HepG2 (cell line): Measurements from ENCODE around the gene LDAH. TPM values are rescaled to one million over a fixed set of nuclear protein-coding genes. Genes with fewer than 3 reads are reported as not detected.
A peak's percentile ranks its signal among the peaks of the same experiment; 100 is the strongest.

Experiments used
- ATAD3A ChIP-seq: sonication (generic); formaldehyde crosslinking; IDR thresholded peaks from 2 replicates; pipeline ENCODE4 v1.4.0; 2020; ENCODE audit warnings: missing genetic modification reagents
- CCDC6 ChIP-seq: sonication (generic); formaldehyde crosslinking; IDR thresholded peaks from 2 replicates; pipeline ENCODE4 v1.8.1; 2022; ENCODE audit warnings: mild to moderate bottlenecking, missing genetic modification reagents, moderate library complexity
- DR1 ChIP-seq: sonication (generic); formaldehyde crosslinking; IDR thresholded peaks from 2 replicates; pipeline ENCODE4 v1.8.0; 2021; ENCODE audit warnings: mild to moderate bottlenecking, missing genetic modification reagents, inconsistent platforms
- HNF4G ChIP-seq, 2 experiments: sonication (generic) in 1 of 2; formaldehyde crosslinking in 1 of 2; IDR thresholded peaks; 2 replicates each; pipeline versions ENCODE4 v1.4.0 to v1.6.1; 2011 to 2020; ENCODE audit warnings: borderline replicate concordance in 2 of 2, low read depth in 2 of 2, mild to moderate bottlenecking in 2 of 2, low read length in 1 of 2, missing genetic modification reagents in 1 of 2, moderate library complexity in 1 of 2
- NONO ChIP-seq, 2 experiments: fragments of 450-650 bp in 1 of 2; sonication (generic) in 1 of 2; formaldehyde crosslinking in 1 of 2; IDR thresholded peaks in 1 of 2; conservative IDR thresholded peaks in 1 of 2; 2 replicates each; pipeline versions ENCODE4 v1.6.1 to v1.8.0; 2017 to 2022; ENCODE audit warnings: mild to moderate bottlenecking in 1 of 2, missing genetic modification reagents in 1 of 2, moderate library complexity in 1 of 2
- PLRG1 ChIP-seq: fragments of 450-650 bp; conservative IDR thresholded peaks from 2 replicates; pipeline ENCODE4 v1.6.1; 2016
- RBM22 ChIP-seq: fragments of 200-400 bp; formaldehyde crosslinking; optimal IDR thresholded peaks from 2 replicates; pipeline ENCODE3; 2017; ENCODE audit warnings: mild to moderate bottlenecking, low read length, moderate library complexity
- SRSF4 ChIP-seq: fragments of 200-400 bp; formaldehyde crosslinking; IDR thresholded peaks from one replicate; pipeline ENCODE4 v1.6.1; 2018; ENCODE audit warnings: mild to moderate bottlenecking, low read depth, low read length, moderate library complexity; ENCODE audit not compliant: poor library complexity, severe bottlenecking
- TEAD3 ChIP-seq: optimal IDR thresholded peaks from 2 replicates; pipeline ENCODE3; 2016; ENCODE audit warnings: borderline replicate concordance
- ZBTB40 ChIP-seq, 2 experiments: fragments of 450-650 bp in 1 of 2; sonication (generic) in 1 of 2; formaldehyde crosslinking in 1 of 2; IDR thresholded peaks; 2 replicates each; pipeline versions ENCODE4 v1.6.1 to v1.8.0; 2016 to 2022; ENCODE audit warnings: antibody characterized with exemption in 1 of 2, mild to moderate bottlenecking in 1 of 2, missing genetic modification reagents in 1 of 2
- ZBTB42 ChIP-seq: sonication (generic); formaldehyde crosslinking; IDR thresholded peaks from 2 replicates; pipeline ENCODE4 v1.5.0; 2020; ENCODE audit warnings: mild to moderate bottlenecking, missing genetic modification reagents
- ZFX ChIP-seq: sonication (generic); formaldehyde crosslinking; IDR thresholded peaks from 2 replicates; pipeline ENCODE4 v1.4.0; 2020; ENCODE audit warnings: mild to moderate bottlenecking, low read depth, missing genetic modification reagents, moderate library complexity
- ZNF75D ChIP-seq: sonication (generic); formaldehyde crosslinking; IDR thresholded peaks from 2 replicates; pipeline ENCODE4 v1.8.1; 2023; ENCODE audit warnings: missing genetic modification reagents, mild to moderate bottlenecking, borderline replicate concordance
- polyA plus RNA-seq, 8 experiments: library from polyadenylated mRNA; depleted of rRNA in 3 of 8; stranded (reverse) in 7 of 8; unstranded in 1 of 8; fragments of >200 nt; fragmentation: Illumina TruSeq in 4 of 8; extraction: Trizol in 4 of 8; gene quantifications; 2 replicates each; pipeline versions ENCODE4 v1.2.1 to v1.2.3, GENCODE V29; 2011 to 2016; ENCODE audit warnings: low read depth in 4 of 8, missing spikeins in 1 of 8, mixed read lengths in 1 of 8; ENCODE audit not compliant: insufficient read depth in 1 of 8
- total RNA-seq, 5 experiments: library from RNA; depleted of rRNA; stranded (reverse); fragments of >200 nt; fragmentation: Illumina TruSeq; extraction: Trizol; gene quantifications; 2 replicates each; pipeline ENCODE4 v1.2.3, GENCODE V29; 2016; ENCODE audit warnings: low read depth in 1 of 5
- TF ChIP-seq, protein P1 (sequence below): sonication (generic); formaldehyde crosslinking; IDR thresholded peaks from 2 replicates; pipeline ENCODE4 v1.4.0; 2020; ENCODE audit warnings: mild to moderate bottlenecking, missing genetic modification reagents

Gene LDAH
- total and polyA plus RNA-seq, 2 of the 13 experiments (the other 11 are each of a cell fraction or from before 2014, with no cell fraction given): 28.8 to 46.2 TPM

- TF ChIP-seq HNF4G (IDR thresholded peaks at IDR 0.05; ENCODE audit: borderline replicate concordance, low read depth, low read length): peak; percentile 96
- peak; percentile 87 for TF ChIP-seq HNF4G (CRISPR knock-in tag; IDR thresholded peaks at IDR 0.05; ENCODE audit: borderline replicate concordance, low read depth)
- no peak for TF ChIP-seq DR1 (CRISPR knock-in tag)
- TF ChIP-seq ATAD3A: no peak
- peak; percentile 81 for TF ChIP-seq RBM22
- TF ChIP-seq ZBTB40 (IDR thresholded peaks at IDR 0.05): no peak
- no peak for TF ChIP-seq ZBTB40 (CRISPR knock-in tag; IDR thresholded peaks at IDR 0.05)
- no peak for TF ChIP-seq ZBTB42 (CRISPR knock-in tag)
- TF ChIP-seq TEAD3: peak; percentile 93
- TF ChIP-seq NONO (IDR thresholded peaks at IDR 0.05): no peak
- TF ChIP-seq NONO (CRISPR knock-in tag; conservative IDR thresholded peaks at IDR 0.05): peak; percentile 63; the same call in 1 of the 2 replicates
- TF ChIP-seq SRSF4: no peak
- TF ChIP-seq ZNF75D (CRISPR knock-in tag): no peak
- 0 out of 2 replicates have a peak, but pooled peaks have one; percentile 63 for TF ChIP-seq CCDC6
- 0 out of 2 replicates have a peak, but pooled peaks have one; percentile 38 for TF ChIP-seq ZFX (CRISPR knock-in tag)
- TF ChIP-seq PLRG1: no peak
- TF ChIP-seq, protein P1, sequence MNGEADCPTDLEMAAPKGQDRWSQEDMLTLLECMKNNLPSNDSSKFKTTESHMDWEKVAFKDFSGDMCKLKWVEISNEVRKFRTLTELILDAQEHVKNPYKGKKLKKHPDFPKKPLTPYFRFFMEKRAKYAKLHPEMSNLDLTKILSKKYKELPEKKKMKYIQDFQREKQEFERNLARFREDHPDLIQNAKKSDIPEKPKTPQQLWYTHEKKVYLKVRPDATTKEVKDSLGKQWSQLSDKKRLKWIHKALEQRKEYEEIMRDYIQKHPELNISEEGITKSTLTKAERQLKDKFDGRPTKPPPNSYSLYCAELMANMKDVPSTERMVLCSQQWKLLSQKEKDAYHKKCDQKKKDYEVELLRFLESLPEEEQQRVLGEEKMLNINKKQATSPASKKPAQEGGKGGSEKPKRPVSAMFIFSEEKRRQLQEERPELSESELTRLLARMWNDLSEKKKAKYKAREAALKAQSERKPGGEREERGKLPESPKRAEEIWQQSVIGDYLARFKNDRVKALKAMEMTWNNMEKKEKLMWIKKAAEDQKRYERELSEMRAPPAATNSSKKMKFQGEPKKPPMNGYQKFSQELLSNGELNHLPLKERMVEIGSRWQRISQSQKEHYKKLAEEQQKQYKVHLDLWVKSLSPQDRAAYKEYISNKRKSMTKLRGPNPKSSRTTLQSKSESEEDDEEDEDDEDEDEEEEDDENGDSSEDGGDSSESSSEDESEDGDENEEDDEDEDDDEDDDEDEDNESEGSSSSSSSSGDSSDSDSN (CRISPR knock-in tag): 0 out of 2 replicates have a peak, but pooled peaks have one; percentile 41
These were observed 94.7 kb downstream of the LDAH start (continued) for GRCh38 chr2:20728114-20728758.
